T-helper 2 cell treated with Interferon-gamma antibody and Interleukin-4, amounts not matched to agents 100 ng/mL and 5 ng/mL, for 36 hours (primary cell): ENCODE measurements around the gene ZCCHC24. TPM values are rescaled to one million over a fixed set of nuclear protein-coding genes. Genes with fewer than 3 reads are reported as not detected.

Experiments
- intact Hi-C: fragments of 100-400 bp; cut with micrococcal nuclease; formaldehyde crosslinking; loops from one replicate; pipeline ENCODE4 v1.15.1; 2023
- total RNA-seq: library from RNA; stranded (reverse); gene quantifications from 2 replicates; pipeline ENCODE4 v1.2.3, GENCODE V29; 2022

Gene ZCCHC24
- total RNA-seq, 1 donor from 2014 or later: 1.2 TPM

DNA sequence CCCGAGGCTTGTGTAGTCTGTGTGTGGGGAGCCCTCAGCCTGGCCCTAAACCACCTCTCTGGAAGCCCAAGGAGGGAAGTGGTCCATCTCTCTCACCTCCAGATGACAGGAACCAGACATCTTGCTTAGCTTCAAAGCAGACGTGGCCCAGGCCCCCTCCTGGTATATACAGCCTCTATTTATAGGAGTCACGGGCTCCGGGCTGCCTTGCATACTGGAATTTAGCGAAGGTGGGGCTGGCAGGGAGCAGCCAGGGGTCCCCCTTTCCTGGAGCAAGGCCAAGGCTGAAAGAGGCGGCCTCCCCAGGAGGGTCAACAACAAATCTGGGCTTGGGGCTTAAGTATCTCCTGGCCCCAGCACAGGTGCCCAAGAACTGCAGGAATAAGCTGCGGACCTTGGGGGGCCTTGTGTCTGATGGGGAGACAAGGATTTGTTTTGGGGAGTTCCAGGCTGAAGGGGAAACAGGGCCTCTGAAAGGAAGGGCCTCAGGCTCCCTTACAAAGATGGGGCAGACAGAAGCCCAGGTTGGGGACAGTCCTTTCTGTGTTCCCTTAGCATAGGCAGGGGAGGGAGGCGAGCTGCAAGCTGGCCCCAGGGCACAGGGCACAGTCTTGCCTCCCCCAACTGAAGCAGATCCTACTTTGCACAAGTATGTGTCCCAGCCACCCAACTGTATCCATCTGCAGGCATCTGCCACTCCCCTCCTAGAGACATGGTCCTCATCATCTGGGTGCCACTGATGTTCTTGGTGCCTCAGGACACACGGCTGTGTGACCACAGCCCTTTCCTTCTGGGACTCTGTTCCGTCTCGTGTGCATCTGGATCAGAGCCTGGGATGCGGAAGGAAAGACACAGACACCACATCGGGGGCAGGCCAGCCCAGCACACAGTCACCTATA, 11.9 kb downstream of the ZCCHC24 start:
- intact Hi-C loops: no loop called here

DNA sequence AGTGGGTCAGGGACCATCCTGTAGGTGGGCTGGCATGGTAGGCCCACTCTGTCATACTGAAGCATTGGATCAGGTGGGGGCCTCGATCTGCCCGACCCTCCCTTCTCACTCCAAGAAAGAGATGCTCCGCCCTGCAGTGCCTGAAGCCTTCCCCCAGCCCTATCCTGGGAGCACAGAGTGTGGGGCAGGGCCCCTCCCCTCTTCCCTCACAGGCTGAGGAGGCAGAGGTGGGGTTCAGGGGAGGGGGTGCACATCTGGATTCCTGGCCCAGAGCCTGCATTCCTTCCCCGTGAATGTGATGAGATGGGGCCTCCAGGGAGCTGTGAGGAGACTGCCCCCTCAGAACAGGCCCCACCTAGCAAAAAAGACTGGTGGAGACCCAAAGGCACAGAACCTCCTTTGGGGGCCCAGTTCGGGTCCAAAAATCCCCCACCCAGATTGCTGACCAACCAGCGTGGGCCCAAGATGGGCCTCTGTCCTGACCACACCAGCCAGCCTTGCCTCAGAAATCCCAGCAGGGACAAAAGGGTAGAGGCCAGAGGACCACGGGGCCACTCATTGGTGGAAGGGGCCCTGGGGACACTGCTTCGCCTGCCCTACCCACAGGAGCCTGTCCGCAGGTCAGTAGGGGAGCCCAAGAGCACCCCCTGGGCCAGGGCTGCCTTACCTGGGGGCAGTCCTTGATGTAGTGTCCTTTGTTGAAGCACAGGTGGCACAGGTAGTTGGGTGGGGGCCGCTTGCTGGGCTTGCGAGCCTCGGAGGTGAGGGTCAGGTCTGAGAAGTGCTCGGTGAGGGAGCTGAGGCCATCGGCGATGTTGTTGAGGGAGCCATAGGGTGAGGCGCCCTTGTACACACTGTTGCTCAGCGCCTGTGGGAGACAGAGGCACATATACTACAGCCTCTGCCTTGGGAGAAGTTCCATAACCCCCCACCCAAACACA, 13.3 kb downstream of the ZCCHC24 start:
- intact Hi-C loops: no loop called here

DNA sequence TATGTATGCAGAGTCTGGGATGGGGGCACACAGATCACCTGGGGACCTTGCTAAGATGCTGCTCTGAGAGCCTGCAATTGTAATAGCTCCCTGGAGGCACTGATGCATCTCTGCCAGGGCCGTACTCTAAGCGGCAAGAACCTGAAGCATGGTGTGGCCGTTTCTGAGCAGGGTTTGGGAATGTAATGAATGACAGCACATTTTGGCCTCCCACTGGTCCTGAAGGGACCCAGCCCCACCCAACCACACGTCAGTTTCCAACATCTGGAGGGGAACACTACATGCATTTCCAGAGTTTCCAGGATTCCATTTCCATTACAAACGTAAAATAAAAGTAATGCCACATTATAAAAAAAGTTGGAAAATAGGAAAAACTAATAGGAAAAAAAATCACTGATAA, 14.0 kb downstream of the ZCCHC24 start:
- intact Hi-C loops: no loop called here

DNA sequence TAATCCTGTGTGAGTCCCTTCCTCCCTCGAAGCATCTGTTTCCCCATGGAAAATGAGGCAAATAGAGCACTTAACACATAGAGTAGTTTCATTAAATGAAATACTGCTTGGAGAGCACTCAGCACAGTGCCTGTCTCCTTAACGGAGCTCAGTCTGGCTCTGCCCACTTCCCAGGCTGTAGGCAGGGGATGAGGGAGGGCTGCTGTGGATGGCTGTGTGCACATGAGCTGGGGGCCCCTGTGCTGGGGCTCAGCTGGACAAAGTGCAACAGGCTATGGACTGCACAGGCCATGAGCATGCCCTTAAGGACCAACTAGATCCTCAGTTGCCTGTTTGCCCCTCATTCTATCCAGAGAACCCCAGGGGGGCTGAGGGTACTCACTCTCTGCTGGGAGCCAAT, 14.5 kb downstream of the ZCCHC24 start:
- intact Hi-C loops: no loop called here

- intact Hi-C loops: no loop called here
These were observed 15.0 kb downstream of the ZCCHC24 start for GRCh38 chr10:79430325-79430905.

DNA sequence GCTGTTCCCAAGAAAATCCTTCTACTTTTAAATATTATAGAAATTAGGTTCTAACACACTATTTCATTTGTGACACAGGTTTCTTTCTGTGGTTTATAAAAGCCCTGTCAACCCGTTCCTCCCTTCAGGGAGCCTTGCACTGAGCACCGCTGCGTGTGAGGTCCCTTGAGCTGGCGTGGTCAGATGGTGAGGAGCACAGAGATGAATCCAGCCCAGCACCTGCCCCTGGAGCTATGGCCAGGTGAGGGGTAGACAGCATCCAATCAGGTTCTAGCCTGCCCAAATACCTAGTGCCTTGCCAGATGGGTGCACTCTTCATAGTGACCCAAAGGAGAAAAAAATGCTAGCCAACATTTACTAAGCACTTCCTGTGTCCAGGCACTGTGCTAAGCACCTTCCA, 15.7 kb downstream of the ZCCHC24 start:
- intact Hi-C loops: no loop called here

DNA sequence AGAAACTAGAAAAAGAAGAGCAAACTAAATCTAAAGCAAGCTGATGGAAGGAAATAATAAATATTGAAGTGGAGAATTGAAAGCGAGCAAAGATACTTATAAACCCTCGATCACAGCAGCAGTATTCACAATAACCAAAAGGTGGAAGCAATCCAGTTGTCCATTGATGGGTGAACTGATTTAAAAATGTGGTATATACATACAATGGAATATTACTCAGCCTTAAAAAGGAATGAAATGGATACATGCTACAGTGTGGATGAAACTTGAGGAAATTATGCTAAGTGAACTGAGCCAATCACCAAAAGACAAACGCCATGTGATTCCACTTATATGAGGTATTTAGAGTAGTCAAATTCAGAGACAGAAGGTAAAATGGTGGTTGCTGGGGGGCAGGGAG, 17.5 kb downstream of the ZCCHC24 start:
- intact Hi-C loops: no loop called here

DNA sequence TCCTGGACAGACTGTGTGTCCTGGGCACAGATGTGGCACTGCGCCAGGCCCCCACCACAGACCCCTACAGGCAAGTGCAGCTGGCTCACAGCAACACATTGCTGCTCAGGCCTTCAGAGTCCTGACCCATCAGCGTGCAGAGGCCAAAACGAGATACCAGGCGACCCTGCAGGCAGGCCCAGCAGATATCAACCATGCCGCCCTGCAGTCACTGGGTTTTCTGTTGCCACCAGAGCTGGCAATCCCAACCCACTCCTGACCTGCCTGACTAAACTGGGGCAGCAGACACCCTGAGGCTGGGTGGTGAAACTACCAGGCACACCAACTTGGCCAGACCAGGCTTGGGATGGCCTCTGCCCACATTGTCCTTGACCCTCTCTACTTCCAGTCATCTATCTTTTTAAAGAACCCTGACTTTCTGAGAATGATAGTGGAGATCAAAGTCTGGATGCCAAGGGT, 20.3 kb downstream of the ZCCHC24 start:
- intact Hi-C loops: no loop called here

DNA sequence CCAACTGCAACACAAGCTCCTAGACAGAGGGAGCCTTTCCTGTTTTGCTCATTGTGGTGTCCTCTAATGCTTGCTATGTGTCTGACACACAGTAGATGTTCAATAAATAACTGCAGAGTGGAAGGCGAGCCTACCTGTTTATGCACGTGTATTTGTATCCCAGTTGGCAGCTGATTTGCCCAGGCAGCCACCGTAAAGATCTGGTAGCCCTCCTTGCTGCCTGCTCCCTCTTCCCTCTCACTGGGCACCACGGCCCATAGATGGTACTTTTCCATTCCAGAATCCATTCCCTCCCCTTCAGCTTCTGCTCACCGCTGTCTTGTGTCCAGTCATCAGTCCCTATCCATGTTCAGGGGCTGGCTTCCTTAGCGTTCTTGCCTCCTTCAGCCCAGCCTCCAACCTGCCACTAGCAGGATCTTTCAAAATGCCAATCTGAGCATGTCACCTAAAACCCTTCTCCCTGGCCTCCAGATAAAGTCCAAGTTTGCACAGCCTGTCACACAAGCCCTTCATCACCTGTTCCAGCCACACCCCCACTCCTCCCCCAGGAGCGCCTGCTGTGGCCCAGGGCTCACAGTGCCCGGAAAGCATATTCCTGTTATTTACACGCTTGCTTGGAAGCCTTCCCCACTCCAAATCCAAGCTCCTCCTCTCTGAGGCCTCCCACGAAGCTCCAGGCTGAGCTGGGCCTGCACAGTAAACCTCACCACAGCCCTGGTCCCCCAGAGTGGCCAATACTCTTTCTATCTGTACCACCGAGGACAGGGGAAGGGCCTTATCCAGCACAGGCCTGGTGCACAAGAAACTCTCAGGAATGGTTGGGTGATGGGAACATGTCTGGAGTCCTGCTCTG, 21.0 kb downstream of the ZCCHC24 start:
- intact Hi-C loops: no loop called here

- intact Hi-C loops: no loop called here
These were observed 23.1 kb downstream of the ZCCHC24 start for GRCh38 chr10:79422178-79422892.

- intact Hi-C loops: no loop called here
These were observed 24.3 kb downstream of the ZCCHC24 start for GRCh38 chr10:79420974-79421688.

DNA sequence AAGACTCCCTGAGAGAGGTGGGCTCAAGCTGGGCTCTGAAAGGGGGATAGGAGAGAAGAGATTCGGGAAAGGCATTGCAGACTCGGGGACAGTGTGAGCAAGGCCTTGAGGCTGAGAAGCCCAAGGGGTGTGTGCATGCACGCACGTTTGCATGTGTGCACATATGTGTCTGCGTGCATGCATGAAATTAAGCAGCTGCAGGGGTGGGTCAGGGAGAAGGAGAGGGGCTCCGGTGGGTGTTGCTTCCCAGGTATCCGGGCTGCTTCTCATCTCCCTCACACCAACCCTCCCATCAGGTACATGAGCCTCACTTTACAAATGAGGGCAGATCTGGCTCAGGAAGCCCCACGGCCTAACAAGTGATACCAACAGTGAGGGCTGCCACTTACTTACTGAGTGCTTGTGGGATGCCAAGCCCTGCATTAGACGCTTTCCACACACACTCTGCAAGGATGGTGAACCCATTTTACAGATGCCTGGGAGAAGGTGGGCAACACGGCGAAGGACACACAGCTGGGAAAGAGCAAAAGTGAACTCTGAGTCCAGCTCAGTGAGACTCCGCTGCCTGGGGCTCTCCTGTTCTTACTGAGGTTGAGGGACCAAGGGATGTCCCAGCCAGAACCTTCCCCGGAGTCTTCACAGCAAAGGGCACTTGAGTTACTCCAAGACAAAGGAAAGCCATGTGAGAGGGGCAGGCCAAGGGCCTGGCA, 26.4 kb downstream of the ZCCHC24 start:
- intact Hi-C loops: no loop called here

DNA sequence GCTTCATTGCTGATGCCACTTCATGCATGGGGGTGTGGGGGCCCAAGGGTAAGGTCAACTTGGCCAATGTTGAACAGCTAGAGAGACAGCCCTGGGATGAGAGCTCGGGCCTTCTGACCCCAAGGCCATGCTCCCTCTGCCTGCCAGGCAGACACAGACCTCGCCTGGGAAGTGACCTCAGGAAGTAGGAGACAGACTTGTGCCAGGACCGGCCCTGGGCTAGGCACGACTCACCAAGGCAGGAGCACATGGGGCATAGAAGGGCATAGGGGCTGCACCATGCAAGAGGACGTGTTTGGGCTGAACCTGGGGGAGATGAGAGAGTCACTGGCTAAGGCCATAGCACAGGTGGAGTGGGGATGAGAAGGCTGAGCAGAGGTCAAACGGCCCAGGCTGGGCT, 27.1 kb downstream of the ZCCHC24 start:
- intact Hi-C loops: no loop called here

DNA sequence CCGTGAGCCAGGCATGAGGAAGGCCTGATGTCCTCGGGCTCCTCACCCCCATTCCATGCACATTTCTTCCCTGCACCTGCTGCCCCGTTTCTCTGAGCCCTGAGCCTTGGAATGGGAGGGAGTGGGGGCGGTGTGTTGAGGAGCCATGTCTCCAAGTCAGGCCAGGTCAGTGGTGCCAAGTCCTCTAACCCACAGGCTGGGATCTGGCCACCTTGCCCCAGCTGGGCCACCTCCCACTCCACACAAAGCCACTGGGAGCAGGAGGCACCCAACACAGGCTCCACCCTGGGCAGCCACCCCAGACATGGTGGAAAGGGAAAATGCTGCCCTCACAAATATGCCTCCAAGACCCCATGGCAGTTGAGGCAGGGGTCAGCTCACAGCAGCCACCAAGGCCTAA, 27.7 kb downstream of the ZCCHC24 start:
- intact Hi-C loops: no loop called here

GRCh38 chr10:79417266-79417665, 28.2 kb downstream of the ZCCHC24 start:
- intact Hi-C loops: no loop called here

- intact Hi-C loops: no loop called here
These were observed 28.7 kb downstream of the ZCCHC24 start for GRCh38 chr10:79416578-79417255.

GRCh38 chr10:79415736-79416577, 29.5 kb downstream of the ZCCHC24 start:
- intact Hi-C loops: no loop called here
